Measurements from ENCODE around the gene NHLRC4.
A peak's percentile ranks its signal among the peaks of the same experiment; 100 is the strongest.

The NHLRC4 gene

DNA sequence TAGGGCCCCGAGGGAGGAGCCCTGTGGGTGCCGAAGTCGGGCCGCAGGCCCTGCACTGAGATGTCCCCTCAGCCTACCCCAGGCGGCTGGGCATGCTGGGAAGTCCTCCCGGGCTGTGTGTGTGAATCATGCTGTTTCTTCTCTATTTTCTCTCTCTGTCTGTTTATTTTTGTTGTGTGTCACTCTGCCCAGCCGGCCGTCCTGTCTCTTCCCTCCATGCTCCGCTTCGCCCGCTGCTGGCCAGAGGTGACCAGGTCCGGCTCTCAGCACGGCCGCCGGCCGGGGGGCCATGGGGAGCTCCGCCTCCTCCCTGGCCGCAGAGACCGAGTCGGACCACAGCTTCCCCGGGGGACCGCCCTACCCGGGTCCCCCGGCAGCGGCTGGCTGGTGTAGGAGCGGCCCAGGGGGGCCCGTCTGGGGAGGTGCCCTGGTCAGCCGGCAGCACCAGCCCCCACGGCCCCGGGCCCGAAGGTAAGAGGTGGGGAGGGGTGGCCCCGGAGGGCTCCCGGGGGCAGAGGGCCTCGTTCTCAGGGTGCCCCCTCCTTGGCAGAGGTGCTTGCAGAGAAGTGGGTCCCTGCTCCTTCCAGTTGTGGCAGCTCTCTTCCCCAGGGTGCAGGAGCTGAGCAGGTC is 26.8 kb upstream of the NHLRC4 start:
- Mint-ChIP-seq H3K4me3 (no peak overlapping the region), H3K4me1 (peaks cover 5% of the 10 kb centered on the region), H3K9me3 (no peaks in the 10 kb centered on the region), H3K36me3 (peaks cover 40% of the 10 kb centered on the region), H3K27ac (no peak overlapping the region)
- DNase-seq (ENCODE audit: low spot score in 2 of 2) = no peak
- no peak for ATAC-seq

DNA sequence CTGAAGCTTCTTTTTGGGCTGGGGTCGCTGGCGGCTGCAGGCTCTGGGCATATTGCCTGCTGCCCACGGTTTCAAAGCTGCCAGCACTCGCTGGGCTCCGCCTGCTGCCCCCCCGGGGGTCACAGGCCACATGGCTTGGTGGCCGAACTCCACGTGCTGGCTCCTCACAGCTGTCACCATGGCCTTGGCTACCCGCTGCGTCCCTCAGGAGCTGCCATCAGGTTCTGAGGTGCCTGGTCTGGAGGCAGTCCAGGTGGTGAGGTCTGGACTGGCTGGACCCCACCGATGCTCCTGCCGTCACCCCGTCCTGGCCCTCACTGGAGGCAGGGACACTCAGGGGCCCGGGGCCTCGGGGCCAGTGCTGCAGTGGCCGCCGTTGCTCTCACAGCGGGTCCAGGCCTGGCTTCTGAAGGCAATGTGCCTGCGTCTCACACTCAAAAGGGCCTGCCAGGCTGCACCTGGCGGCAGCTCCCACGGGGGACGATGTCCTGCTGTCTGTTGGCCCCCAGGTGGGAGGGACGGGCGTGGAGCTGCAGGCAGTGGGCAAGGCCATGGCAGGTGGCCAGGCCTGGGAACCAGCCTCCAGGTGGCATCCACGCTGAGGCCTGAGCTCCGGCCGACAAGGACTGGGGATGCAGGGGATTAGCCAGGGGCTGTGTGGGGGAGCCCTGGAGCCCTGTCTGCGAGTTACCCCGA is 26.0 kb upstream of the NHLRC4 start:
- ATAC-seq (no peak), DNase-seq (ENCODE audit: low spot score in 2 of 2) (no peak)
- Mint-ChIP-seq H3K4me1 (peaks cover 5% of the 10 kb centered on the region), H3K36me3 (peaks cover 32% of the 10 kb centered on the region), H3K4me3 (no peak overlapping the region), H3K9me3 (no peaks in the 10 kb centered on the region), H3K27ac (no peak overlapping the region)

DNA sequence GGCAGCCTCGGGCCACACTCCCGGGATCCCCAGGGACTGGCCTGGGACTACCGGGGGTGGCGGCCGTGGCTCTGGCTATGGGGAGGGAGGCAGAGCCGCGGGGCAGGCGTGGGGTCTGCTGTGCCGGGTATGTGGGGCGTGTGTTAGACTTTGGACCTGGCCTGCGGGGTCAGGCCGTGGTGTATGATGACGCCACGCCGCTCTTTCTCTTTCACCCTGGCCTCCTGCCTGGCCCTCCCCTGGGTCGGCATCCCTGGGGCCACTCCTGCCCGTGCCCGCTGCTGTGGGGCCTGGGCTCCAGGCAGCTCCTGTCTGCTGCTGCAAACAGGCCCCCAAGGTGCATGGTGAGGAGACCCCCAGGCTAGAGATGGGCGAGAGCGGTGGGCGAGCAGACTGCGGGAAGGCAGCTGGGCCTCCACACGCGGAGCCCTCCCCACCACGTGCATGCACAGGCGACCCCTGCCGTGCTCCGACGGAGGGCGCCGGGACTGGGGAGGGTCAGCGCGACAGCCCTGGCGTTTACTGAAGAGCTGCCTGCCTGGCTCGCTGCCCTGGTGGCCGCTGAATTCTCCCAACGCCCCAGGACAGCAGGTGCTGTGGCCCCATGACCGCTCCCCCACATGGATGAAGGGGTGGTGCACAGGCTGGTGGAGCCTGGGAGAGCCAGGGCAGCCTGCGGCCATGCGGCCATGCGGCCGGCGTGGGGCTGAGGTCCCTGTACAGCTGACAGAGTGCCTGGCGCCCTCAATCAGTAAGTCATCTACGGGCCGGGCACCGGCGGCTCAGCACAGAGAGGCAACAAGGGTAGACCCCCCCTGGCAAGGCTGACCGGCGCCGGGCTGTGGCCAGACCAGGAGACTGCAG is 23.3 kb upstream of the NHLRC4 start:
- Mint-ChIP-seq H3K9me3 (no peaks in the 10 kb centered on the region), H3K4me3 (no peak overlapping the region), H3K36me3 (peaks cover 13% of the 10 kb centered on the region), H3K27ac (no peak overlapping the region), H3K4me1 (peaks cover 5% of the 10 kb centered on the region)
- DNase-seq (ENCODE audit: low spot score in 2 of 2) = no peak
- ATAC-seq = no peak

DNA sequence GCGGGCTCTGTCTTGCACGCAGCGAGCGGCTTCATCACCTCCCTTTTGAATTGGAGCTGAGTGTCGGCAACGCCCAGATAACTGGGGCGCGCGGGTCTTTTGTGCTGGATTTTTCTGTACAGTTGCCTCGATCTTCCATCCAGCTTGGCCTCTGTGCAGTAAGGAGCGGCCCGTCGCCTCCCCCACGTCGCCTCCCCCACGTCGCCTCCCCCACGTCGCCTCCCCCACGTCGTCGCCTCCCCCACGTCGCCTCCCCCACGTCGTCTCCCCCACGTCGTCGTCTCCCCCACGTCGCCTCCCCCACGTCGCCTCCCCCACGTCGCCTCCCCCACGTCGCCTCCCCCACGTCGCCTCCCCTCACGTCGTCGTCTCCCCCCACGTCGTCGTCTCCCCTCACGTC is 22.3 kb upstream of the NHLRC4 start:
- Mint-ChIP-seq H3K4me3 (no peak overlapping the region), H3K36me3 (peaks cover 6% of the 10 kb centered on the region), H3K27ac (no peak overlapping the region), H3K9me3 (no peaks in the 10 kb centered on the region), H3K4me1 (peaks cover 5% of the 10 kb centered on the region)
- DNase-seq (ENCODE audit: low spot score in 2 of 2) (no peak), ATAC-seq (no peak)

DNA sequence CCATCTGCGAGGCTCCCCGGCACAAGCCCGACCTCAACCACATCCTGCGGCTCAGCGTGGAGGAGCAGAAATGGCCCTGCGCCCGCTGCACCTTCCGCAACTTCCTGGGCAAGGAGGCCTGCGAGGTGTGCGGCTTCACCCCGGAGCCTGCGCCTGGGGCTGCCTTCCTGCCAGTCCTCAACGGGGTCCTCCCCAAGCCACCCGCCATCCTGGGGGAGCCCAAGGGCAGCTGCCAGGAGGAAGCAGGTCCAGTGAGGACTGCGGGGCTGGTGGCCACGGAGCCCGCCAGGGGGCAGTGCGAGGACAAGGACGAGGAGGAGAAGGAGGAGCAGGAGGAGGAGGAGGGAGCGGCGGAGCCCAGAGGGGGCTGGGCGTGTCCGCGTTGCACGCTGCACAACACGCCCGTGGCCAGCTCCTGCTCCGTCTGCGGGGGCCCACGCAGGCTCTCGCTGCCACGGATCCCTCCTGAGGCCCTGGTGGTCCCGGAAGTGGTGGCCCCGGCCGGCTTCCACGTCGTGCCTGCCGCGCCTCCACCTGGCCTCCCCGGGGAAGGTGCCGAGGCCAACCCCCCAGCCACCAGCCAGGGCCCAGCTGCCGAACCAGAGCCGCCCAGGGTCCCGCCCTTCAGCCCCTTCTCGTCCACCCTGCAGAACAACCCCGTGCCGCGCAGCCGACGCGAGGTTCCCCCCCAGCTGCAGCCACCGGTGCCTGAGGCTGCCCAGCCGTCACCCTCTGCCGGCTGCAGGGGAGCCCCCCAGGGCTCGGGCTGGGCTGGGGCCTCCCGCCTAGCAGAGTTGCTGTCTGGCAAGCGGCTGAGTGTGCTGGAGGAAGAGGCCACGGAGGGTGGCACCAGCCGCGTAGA is 19.7 kb upstream of the NHLRC4 start:
- ATAC-seq (peak; percentile 64), DNase-seq (ENCODE audit: low spot score in 2 of 2) (no peak)
- Mint-ChIP-seq H3K9me3 (no peaks in the 10 kb centered on the region), H3K36me3 (peaks cover 13% of the 10 kb centered on the region), H3K4me3 (no peak overlapping the region), H3K27ac (no peak overlapping the region), H3K4me1 (no peaks in the 10 kb centered on the region)

DNA sequence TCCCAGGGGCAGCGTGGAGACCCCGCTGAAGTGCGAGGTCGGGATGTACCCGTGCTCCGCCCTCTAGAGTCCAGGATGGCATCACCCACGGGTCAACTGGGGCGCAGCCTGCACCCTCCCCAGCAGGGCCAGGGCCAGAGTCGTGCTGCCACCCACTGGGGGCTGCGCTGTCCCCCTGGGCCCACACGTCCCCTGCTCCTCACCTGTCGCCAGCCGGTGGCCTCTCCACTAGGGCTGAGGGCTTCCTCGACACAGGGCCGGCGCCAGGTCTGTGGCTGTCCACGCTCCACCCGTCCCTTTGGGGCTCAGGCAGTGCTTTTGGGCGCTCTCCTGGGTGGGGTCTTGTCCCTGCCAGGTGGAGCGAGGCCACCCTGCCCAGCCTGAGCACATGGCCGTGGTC is 18.2 kb upstream of the NHLRC4 start:
- H3K4me3 Mint-ChIP-seq = no peak overlapping the region
- ATAC-seq = no peak
- DNase-seq (ENCODE audit: low spot score in 2 of 2) = no peak
- no peak overlapping the region for H3K27ac Mint-ChIP-seq
- H3K9me3 Mint-ChIP-seq = no peaks in the 10 kb centered on the region
- no peaks in the 10 kb centered on the region for H3K4me1 Mint-ChIP-seq
- peaks cover 13% of the 10 kb centered on the region for H3K36me3 Mint-ChIP-seq

DNA sequence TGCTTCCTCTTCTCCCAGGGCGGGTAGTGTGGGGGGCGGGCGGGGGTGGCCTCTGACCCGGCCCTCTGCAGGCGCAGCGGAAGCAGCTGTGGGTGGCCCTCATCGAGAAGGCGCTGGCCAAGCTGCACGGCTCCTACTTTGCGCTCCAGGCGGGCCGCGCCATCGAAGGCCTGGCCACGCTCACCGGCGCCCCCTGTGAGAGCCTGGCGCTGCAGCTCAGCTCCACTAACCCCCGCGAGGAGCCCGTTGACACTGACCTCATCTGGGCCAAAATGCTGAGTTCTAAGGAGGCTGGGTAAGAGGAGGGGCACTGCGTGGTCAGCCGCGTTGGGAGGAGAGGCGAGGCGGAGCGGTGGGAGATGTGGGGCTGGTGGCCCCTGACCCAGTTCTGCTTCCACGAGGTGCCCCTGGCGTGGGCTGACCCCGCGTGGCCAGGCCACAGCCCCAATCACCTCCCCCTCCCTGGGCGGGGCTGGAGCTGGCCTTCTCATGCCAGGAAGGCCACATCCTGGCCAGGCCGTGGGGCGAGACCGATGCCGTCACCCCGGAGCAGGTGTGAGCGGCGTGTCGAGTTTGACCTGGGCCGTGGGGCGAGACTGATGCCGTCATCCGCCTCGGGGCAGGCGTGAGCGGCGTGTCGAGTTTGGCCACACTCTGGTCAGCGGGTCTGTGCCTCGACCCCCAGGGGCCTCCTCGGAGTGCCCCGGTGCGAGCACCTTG is 17.1 kb upstream of the NHLRC4 start:
- H3K9me3 Mint-ChIP-seq = no peaks in the 10 kb centered on the region

DNA sequence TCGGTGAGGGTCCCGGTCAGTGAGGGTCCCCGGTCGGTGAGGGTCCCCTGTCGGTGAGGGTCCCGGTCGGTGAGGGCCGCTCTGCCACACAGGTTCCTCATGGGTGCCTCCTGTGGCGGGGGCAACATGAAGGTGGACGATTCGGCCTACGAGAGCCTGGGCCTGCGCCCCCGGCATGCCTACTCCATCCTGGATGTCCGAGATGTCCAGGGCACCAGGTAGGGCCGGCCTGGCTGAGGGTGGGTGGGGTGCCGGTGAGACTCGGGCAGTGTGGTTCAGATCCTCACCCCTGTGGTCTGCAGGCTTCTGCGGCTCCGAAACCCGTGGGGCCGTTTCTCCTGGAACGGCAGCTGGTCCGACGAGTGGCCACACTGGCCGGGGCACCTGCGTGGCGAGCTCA is 15.6 kb upstream of the NHLRC4 start:
- Mint-ChIP-seq H3K9me3 (no peaks in the 10 kb centered on the region), H3K4me3 (no peak overlapping the region), H3K36me3 (peaks cover 14% of the 10 kb centered on the region), H3K27ac (no peak overlapping the region), H3K4me1 (no peaks in the 10 kb centered on the region)
- no peak for DNase-seq (ENCODE audit: low spot score in 2 of 2)
- no peak for ATAC-seq

More for the DNA sequence above, 17.1 kb upstream of the NHLRC4 start:
- ATAC-seq (no peak), DNase-seq (ENCODE audit: low spot score in 2 of 2) (no peak)
- Mint-ChIP-seq H3K27ac (no peak overlapping the region), H3K4me3 (no peak overlapping the region), H3K4me1 (no peaks in the 10 kb centered on the region), H3K36me3 (peaks cover 14% of the 10 kb centered on the region)

DNA sequence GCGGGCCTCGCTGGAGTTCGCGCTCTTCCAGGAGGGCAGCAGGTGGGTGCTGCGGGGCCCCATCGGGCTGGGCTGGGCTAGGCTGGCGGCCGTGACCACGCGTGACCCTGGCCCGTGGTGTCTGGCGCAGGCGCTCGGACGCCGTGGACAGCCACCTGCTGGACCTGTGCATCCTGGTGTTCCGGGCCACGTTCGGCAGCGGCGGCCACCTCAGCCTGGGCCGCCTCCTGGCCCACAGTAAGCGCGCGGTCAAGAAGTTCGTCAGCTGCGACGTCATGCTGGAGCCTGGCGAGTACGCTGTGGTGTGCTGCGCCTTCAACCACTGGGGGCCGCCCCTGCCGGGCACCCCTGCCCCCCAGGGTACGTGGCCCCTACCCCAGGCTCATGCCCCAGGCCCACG is 14.6 kb upstream of the NHLRC4 start:
- Mint-ChIP-seq H3K27ac (no peak overlapping the region), H3K36me3 (peaks cover 14% of the 10 kb centered on the region), H3K4me3 (no peak overlapping the region), H3K9me3 (no peaks in the 10 kb centered on the region), H3K4me1 (no peaks in the 10 kb centered on the region)
- ATAC-seq = no peak
- no peak for DNase-seq (ENCODE audit: low spot score in 2 of 2)

DNA sequence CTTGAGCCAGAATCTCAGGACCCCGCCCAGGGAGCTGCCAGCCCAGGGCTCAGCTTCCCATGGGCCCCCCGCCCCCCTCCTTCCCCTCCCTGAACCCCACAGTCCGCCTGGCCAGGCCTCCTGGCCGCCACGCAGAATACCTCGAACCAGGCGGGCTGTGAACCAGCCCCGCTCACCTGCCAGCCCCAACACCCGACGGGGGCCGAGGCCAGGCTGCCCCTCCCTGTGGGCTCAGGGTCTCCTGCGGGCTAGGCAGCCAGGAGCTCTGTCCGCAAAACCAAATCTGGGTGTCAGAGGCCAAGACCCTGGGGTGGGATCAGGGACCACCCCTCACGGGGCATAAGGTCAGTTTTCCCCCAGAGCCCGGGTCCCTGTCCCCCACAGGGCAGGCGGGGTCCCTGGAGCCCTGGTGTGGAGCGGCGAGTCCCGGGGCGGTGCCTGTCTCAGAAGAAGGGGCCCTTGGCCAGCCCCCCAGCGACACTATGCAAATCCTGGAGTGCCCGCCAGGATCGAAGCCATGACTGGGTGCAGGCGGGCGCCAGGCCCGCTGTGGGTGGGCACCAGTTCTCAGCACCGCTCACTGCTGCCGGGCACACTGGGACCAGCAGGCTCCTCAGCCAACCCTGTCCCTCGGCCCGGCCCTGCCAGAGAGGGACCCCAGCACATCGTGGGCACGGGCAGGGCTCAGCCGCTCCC is 13.1 kb upstream of the NHLRC4 start:
- ATAC-seq (no peak), DNase-seq (ENCODE audit: low spot score in 2 of 2) (no peak)
- no peaks in the 10 kb centered on the region for H3K4me1 Mint-ChIP-seq
- peaks cover 14% of the 10 kb centered on the region for H3K36me3 Mint-ChIP-seq
- H3K9me3 Mint-ChIP-seq = no peaks in the 10 kb centered on the region
- no peak overlapping the region for H3K4me3 Mint-ChIP-seq
- no peak overlapping the region for H3K27ac Mint-ChIP-seq

DNA sequence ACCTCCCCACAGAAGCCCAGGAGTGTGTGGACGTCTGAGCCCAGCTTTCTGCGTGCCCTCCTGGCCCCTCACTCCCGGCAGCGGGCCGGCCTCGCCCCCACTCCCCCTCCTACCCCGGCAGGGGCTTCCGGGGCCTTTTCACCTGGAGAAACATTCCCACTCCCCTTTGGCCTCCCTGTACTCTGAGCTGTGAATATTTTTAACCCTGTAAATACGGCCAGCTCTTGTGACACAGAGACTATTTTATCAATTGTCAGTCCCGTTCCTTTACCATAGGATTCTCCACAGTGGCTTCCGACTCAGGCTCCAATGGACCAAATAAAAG is 12.5 kb upstream of the NHLRC4 start:
- H3K4me3 Mint-ChIP-seq = no peak overlapping the region
- no peaks in the 10 kb centered on the region for H3K9me3 Mint-ChIP-seq

DNA sequence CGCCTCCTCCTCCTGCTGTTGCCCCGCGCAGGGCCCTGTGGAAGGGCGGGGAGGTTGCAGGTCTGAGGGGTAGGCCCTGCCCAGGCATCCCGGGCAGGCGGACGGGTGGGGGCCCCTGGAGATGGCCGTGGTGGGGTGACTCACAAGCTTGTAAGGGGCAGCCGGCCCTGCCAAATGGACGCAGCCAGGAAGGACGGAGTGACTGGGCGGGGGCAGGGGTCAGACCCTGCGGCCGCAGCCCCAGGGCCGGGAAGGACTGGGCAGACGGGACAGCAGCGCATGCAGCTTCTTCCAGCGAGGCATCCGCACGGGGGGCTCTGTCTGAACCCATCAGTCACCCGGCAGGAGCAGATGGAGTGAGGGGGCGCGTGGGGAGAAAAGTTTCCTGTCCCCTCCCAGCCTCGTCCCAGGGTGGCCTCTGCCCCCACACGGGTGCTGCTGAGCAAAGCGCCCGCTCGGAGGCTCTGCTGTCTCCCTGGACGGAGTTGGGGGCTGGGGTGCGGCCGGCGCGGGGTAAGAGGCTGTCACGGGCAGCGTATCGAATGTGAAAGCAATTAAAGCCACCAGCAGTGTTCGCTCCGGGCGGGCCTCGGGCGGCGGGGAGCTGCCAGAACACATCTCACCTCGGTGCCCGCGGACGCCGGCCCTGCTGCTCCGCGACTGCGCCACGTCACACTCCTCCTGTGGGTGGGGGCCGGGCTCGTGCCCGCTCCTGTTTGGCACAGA is 12.0 kb upstream of the NHLRC4 start:
- no peak overlapping the region for H3K27ac Mint-ChIP-seq
- no peak overlapping the region for H3K4me3 Mint-ChIP-seq
- no peaks in the 10 kb centered on the region for H3K4me1 Mint-ChIP-seq
- H3K36me3 Mint-ChIP-seq = peaks cover 14% of the 10 kb centered on the region
- H3K9me3 Mint-ChIP-seq = no peaks in the 10 kb centered on the region
- ATAC-seq (no peak), DNase-seq (ENCODE audit: low spot score in 2 of 2) (no peak)

More for the DNA sequence above, 12.5 kb upstream of the NHLRC4 start:
- Mint-ChIP-seq H3K27ac (no peak overlapping the region), H3K36me3 (peaks cover 14% of the 10 kb centered on the region), H3K4me1 (no peaks in the 10 kb centered on the region)
- DNase-seq (ENCODE audit: low spot score in 2 of 2) = no peak
- no peak for ATAC-seq

DNA sequence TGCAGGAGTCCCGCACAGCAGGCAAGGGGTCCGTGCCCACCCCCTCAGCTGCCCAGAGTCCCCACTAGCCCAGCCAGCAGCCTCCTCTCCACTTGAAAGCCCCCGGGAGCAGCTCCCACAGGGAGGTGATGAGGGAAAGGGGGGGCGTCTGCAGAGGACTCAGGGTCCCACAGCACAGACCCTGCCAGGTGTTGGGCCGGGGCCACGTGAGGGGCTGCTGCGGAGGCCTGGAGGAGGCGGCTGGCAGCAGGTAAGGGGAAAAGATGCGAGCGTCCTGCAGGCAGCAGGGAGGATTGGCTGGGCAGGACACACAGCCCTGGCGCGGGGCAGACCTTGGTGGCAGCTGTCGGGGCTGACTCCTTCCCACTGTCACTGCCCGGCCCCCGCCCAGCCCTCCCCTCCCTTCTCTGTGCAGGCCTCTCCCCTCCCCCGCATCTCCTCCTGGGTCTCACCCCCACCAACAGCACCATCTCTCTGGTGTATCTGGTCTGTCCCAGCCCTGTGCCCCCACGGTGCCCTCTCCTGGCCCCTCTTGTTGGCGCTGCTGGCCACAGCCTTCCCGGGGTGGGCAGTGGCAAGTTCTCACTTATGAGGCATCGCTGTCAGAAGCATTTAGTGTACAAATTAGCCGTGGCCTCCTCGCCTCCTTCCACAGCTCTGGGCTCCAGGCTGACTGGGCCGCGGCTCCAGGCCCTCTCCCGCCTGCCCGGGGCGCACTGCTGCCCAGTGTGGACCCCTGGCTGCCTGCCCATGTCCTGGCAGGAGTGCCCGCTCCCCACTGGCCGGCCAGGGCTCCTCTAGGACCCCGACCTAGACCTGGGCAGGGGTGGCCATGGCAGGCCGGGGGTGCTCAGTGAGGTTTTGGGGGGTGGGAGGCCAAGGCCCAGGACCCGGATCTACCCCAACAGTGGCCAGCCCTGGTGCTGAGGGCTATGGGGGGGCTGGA is 11.0 kb upstream of the NHLRC4 start:
- no peak overlapping the region for H3K4me3 Mint-ChIP-seq
- no peaks in the 10 kb centered on the region for H3K9me3 Mint-ChIP-seq
- H3K36me3 Mint-ChIP-seq = peaks cover 14% of the 10 kb centered on the region
- ATAC-seq (no peak), DNase-seq (ENCODE audit: low spot score in 2 of 2) (no peak)
- H3K27ac Mint-ChIP-seq = no peak overlapping the region
- H3K4me1 Mint-ChIP-seq = no peaks in the 10 kb centered on the region

All from stimulated activated effector memory CD8-positive, alpha-beta T cell treated with anti-CD3 and anti-CD28 coated beads, Interleukin-12 subunit alpha, Interleukin-12 subunit beta, amount 100 ng/mL, for 72 hours (primary cell).